OCI-LY3 (cell line): ENCODE measurements around the gene WWP2.
"Not testable (repeated sequence)": the region's sequence is repeated elsewhere in the genome, so short reads cannot be mapped to it uniquely, and the experiment has no call there.

Experiments used
- H2AFZ ChIP-seq: fragments of 200-600, 300-600 bp; shearing (Covaris generic); 2 replicates; pipeline ENCODE4 v1.6.0; 2014; ENCODE audit warnings: antibody characterized with exemption, low read depth, low read length
- H3K27ac ChIP-seq: fragments of 200-600, 300-600 bp; sonication (generic); 2 replicates; pipeline ENCODE4 v1.5.1; 2014; ENCODE audit warnings: mild to moderate bottlenecking, low read length, moderate library complexity, mixed read lengths
- H3K27me3 ChIP-seq: fragments of 200-600, 300-600 bp; sonication (generic); 2 replicates; pipeline ENCODE4 v1.6.1; 2014; ENCODE audit warnings: low read depth, low read length, mixed read lengths
- H3K36me3 ChIP-seq: fragments of 200-600, 300-600 bp; sonication (generic); replicated peaks from 2 replicates; pipeline ENCODE3; 2014; ENCODE audit warnings: low read depth, low read length, mixed read lengths
- H3K4me1 ChIP-seq: fragments of 300-600, 200-600 bp; sonication (generic); 2 replicates; pipeline ENCODE4 v1.6.1; 2014; ENCODE audit warnings: low read length, mixed read lengths
- H3K4me2 ChIP-seq: fragments of 200-600, 300-600 bp; sonication (generic); 2 replicates; pipeline ENCODE4 v1.6.1; 2014; ENCODE audit warnings: low read length, mixed read lengths
- H3K4me3 ChIP-seq: fragments of 300-600, 200-600 bp; sonication (generic); 2 replicates; pipeline ENCODE4 v1.5.1; 2014; ENCODE audit warnings: antibody characterized with exemption, mild to moderate bottlenecking, low read length, moderate library complexity
- H3K79me2 ChIP-seq: fragments of 300-600, 200-600 bp; shearing (Covaris generic); 2 replicates; pipeline ENCODE4 v1.6.1; 2014; ENCODE audit warnings: mild to moderate bottlenecking, low read length, mixed read lengths
- H3K9ac ChIP-seq: fragments of 300-600, 200-600 bp; shearing (Covaris generic); 2 replicates; pipeline ENCODE4 v1.6.0; 2014; ENCODE audit warnings: mild to moderate bottlenecking, low read length, moderate library complexity
- H3K9me3 ChIP-seq: fragments of 200-600, 300-600 bp; shearing (Covaris generic); 2 replicates; pipeline ENCODE4 v1.6.1; 2014; ENCODE audit warnings: low read length, mixed read lengths; ENCODE audit not compliant: insufficient read depth
- H4K20me1 ChIP-seq: fragments of 200-600, 300-600 bp; sonication (generic); 2 replicates; pipeline ENCODE4 v1.6.1; 2016; ENCODE audit warnings: low read length, mixed read lengths; ENCODE audit not compliant: insufficient read depth
- CTCF ChIP-seq: fragments of 200-600, 300-600 bp; sonication (generic); IDR thresholded peaks from 2 replicates; pipeline ENCODE4 v1.5.1; 2014; ENCODE audit warnings: antibody characterized with exemption, low read length, low read depth
- EZH2phosphoT487 ChIP-seq: fragments of 200-600 bp; shearing (Covaris generic); IDR thresholded peaks from 2 replicates; pipeline ENCODE4 v1.6.1; 2018; ENCODE audit warnings: antibody characterized with exemption, mixed run types, low read depth

WWP2 gene

DNA sequence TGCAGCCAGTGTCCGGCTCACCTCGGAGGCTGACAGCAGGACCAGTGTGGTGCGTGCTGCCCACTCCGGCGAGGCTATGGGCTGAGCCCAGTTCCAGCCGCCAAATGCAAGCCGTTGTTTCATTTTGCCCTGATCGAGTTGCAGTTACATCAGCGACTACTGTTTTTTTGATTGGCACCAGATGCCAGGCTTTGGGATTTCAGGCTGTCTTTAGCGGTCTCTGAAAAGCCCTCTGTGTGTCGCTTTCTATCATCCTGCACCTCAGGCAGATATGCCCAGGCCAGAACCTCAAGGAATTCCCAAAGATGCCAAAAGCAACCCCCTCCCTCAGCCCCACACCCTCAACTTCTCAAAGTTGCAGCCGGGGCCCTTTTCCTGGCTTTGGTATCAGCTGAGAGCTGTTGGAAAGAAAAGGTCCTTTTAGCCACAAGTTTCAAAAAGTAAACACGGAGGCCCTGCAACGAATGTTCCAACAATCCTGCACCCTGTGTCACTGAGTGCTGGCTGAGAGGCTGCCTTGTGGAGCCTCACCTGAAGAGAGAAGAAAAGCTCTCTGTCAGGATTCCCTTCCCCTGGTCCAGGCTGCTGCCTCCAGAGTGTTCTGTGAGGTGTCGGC is 58.9 kb downstream of the WWP2 start:
- H3K9me3 ChIP-seq: no peaks in the 10 kb centered on the region
- no peak overlapping the region for H2AFZ ChIP-seq
- no peaks in the 10 kb centered on the region for H3K79me2 ChIP-seq
- no peak overlapping the region for H3K4me2 ChIP-seq
- no peaks in the 10 kb centered on the region for H4K20me1 ChIP-seq
- H3K4me1 ChIP-seq: no peaks in the 10 kb centered on the region
- no peak overlapping the region for H3K27ac ChIP-seq
- TF ChIP-seq EZH2phosphoT487 (no peak), CTCF (no peak)
- no peaks in the 10 kb centered on the region for H3K36me3 ChIP-seq
- H3K4me3 ChIP-seq: no peak overlapping the region
- H3K27me3 ChIP-seq: no peaks in the 10 kb centered on the region
- no peak overlapping the region for H3K9ac ChIP-seq

GRCh38 chr16:69821844-69822173 is 59.7 kb downstream of the WWP2 start:
- TF ChIP-seq CTCF (no peak), EZH2phosphoT487 (no peak)
- H3K36me3 ChIP-seq: no peaks in the 10 kb centered on the region
- no peaks in the 10 kb centered on the region for H3K9me3 ChIP-seq
- no peaks in the 10 kb centered on the region for H3K27me3 ChIP-seq
- H3K4me3 ChIP-seq: no peak overlapping the region
- no peaks in the 10 kb centered on the region for H4K20me1 ChIP-seq
- no peak overlapping the region for H3K4me2 ChIP-seq
- H2AFZ ChIP-seq: no peak overlapping the region
- no peak overlapping the region for H3K9ac ChIP-seq
- no peaks in the 10 kb centered on the region for H3K4me1 ChIP-seq
- no peaks in the 10 kb centered on the region for H3K79me2 ChIP-seq
- no peak overlapping the region for H3K27ac ChIP-seq

DNA sequence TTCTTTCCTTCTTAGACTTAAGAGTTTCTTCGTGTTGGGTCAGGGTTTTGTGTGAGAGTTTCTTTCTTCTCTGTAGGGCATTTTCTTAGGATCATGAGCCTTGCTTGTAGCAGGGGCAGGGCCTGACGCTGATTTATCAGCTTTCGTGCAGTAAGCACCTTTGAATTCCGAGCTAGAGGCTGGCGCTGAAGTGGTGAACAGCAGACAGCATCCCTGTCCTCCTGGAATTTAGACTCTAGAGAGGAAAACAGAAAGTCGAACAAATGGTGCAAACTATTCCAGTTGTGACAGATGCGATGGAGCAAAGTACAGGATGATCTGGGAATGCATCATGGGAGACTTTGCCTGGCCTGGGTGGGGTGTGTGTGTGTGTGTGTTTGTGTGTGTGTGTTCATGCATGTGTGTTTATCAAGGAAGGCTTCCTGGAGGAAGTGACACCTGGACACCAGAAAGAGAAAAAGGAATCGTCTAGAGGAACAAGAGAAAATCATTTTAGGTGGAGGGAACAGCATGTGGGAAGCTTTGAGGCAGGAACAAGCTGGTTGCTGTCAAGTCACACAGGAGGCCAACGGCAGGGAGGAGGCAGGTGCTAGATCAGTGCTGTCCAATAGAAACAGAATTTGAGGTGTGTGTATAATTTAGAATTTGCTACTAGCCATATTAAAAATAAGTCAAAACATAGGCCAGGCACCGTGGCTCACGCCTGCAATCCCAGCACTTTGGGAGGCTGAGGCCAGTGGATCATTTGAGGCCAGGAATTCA is 60.2 kb downstream of the WWP2 start:
- Histone ChIP-seq H3K79me2 (no peaks in the 10 kb centered on the region), H3K9ac (no peak overlapping the region), H3K9me3 (no peaks in the 10 kb centered on the region), H3K27me3 (no peaks in the 10 kb centered on the region), H3K36me3 (no peaks in the 10 kb centered on the region), H3K4me2 (no peak overlapping the region), H3K4me1 (no peaks in the 10 kb centered on the region), H3K4me3 (no peak overlapping the region), H3K27ac (no peak overlapping the region), H2AFZ (no peak overlapping the region), H4K20me1 (no peaks in the 10 kb centered on the region)
- TF ChIP-seq EZH2phosphoT487 (no peak), CTCF (no peak)

GRCh38 chr16:69823831-69824563 is 61.9 kb downstream of the WWP2 start:
- H3K36me3 ChIP-seq: no peaks in the 10 kb centered on the region
- no peaks in the 10 kb centered on the region for H3K4me1 ChIP-seq
- no peak overlapping the region for H3K4me2 ChIP-seq
- no peak overlapping the region for H3K4me3 ChIP-seq
- H3K27ac ChIP-seq: no peak overlapping the region
- H3K79me2 ChIP-seq: no peaks in the 10 kb centered on the region
- no peaks in the 10 kb centered on the region for H3K27me3 ChIP-seq
- TF ChIP-seq CTCF: no peak
- no peak for TF ChIP-seq EZH2phosphoT487
- no peaks in the 10 kb centered on the region for H3K9me3 ChIP-seq
- H3K9ac ChIP-seq: no peak overlapping the region
- H4K20me1 ChIP-seq: no peaks in the 10 kb centered on the region
- no peak overlapping the region for H2AFZ ChIP-seq

DNA sequence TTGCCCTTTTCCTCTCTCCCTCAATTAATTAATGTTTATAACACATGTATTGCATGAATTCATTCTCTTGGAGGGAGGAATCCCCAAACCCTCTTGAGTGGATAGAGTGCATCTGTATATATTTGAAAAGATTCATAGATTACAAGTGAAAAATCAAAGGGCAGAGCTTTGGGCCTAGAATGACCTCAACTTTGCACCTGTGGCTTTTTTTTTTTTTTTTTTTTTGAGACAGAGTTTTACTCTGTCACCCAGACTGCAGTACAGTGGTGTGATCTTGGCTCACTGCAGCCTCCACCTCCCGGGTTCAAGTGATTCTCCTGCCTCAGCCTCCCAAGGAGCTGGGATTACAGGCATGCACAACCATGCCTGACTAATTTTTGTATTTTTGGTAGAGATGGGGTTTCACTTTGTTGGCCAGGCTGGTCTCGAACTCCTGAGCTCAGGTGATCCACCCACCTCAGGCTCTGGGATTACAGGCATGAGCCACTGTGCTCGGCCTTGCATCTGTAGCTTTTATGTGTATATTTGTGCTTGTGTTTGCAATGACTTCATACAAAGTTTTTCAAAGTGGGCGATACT is 62.5 kb downstream of the WWP2 start:
- H3K36me3 ChIP-seq, H2AFZ ChIP-seq, H3K4me2 ChIP-seq, H3K4me3 ChIP-seq, H3K27me3 ChIP-seq, H3K9ac ChIP-seq, H3K4me1 ChIP-seq, H3K79me2 ChIP-seq, H3K9me3 ChIP-seq, H3K27ac ChIP-seq, H4K20me1 ChIP-seq: not testable (repeated sequence)
